EH (cell line): ENCODE measurements around the gene MXRA8.

Source experiments
- DNase-seq: peaks from one replicate; pipeline ENCODE4 v3.0.0-alpha.2; 2015; ENCODE audit warnings: low read depth

Gene MXRA8

DNA sequence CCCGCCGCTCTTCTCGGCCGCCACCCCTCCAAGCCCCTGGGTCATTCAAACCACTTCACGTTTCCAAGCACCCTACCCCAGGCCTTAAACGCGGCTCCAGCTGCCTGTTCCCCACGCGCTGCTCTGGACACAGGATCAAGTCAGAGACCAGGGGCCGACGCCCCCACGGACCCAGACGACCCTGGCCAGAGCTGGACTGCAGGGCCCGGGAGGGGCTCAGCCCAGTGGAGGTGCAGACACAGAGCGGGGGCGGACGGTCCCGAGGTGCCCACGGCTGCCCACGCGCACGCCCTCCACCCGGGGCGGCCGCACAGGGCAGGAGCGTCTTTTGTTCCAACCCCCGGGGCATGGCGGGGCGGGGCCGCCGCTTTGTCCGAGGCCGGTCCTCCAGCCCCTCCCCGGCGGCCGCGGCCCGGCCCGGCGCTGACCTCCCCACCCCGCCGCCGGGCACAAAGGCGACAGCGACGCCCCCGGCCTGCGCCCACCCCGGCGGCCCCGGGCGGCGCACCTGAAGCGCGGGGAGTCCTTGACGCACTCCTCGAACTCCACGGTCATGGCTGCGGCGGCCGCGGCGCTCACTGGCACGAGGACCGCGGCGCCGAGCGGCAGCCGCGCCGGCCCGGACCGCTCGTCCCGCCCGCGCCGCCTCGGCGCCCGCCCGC is 51.0 kb downstream of the MXRA8 start:
- peak; percentile 46 for DNase-seq

DNA sequence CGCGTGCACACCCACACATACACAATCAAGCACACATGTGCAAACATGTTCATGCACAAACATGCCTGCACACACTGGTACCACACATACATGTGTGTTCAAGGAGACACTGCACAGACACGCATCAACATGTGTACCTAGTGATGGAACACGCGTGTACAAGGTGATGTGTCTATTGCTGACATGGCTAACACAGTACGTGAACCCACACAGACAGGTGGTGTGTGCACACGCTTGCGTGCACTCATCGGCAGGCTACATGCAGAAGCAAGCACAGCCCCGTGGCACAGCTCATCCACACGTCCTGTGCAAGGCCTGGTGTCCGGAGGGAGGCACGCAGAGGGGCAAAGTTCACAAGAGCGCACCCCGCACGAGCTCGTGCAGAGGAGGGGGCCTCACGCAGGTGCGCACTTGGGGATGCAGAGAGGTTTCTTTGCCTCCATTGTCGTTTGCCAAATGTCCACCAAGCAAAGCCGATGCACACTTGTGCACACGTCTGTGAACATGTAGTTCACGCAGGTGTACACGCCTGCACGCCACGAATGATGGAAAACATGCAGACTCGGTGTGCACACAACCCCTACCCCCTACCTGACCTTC is 51.6 kb downstream of the MXRA8 start:
- DNase-seq = no peak

DNA sequence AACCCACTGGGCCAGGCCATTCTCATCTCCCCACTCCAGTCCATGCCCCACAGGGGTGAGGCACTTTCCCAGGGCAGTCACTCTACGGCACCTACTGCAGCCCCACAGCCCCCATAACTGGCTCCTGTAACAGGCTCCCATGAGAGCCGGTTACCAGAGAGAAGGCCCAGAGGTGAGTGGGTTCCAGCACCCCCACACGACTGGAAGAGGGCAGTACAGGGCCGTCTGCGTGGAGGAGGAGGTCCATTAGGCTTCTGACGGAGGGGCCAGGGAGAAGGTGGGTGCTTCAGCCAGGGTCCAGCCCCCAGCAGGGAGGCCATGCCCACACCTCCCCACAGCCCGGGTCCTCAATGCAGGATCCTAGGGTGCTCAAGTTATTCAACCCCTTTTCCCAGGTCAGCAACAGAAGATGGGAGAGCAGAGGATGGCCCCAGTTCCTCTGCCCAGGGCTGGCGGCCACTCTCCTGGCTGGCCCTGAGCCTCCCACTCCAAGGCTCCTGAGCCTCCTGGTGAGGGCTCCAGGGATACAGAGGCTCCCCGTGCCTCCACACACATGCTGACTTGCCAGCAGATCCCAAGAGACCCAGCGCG is 52.2 kb downstream of the MXRA8 start:
- peak; percentile 52 for DNase-seq

DNA sequence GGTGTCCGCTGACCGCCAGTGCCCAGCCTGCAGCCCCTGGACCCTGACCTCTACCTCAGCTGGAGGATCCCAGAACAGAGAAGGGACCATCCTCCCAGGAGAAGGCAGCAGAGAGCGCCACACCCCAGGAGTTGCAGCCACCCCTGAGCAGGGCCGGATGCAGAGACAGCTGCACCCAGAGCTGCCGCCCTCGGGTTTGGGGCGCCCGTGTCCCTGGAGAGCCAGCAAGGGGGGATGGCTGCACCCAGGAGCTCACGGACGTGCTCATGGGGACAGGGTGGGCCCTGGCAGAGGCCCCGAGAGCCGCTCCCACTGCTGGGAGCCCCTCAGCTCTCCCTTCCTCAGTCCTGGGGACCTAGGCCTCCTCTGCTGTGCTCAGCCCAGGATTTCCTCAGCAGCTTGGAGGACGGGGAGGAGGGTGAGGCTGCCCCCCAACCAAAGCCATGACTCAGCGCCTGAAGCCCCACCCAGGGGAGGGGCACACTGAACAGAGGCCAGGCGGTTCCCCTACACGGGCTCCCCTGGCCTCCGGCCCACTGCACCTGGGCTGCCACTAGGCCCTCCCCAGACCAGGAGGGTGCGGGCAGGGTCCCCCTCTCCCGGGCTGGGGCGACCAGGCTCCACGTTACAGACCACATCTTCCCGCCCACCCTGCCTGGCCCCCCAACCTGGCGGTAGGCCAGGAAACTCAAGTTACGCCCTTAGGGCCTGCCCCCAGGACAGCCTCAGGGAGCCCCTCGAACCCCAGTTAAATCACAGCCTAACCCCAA is 52.9 kb downstream of the MXRA8 start:
- peak; percentile 85 for DNase-seq

DNA sequence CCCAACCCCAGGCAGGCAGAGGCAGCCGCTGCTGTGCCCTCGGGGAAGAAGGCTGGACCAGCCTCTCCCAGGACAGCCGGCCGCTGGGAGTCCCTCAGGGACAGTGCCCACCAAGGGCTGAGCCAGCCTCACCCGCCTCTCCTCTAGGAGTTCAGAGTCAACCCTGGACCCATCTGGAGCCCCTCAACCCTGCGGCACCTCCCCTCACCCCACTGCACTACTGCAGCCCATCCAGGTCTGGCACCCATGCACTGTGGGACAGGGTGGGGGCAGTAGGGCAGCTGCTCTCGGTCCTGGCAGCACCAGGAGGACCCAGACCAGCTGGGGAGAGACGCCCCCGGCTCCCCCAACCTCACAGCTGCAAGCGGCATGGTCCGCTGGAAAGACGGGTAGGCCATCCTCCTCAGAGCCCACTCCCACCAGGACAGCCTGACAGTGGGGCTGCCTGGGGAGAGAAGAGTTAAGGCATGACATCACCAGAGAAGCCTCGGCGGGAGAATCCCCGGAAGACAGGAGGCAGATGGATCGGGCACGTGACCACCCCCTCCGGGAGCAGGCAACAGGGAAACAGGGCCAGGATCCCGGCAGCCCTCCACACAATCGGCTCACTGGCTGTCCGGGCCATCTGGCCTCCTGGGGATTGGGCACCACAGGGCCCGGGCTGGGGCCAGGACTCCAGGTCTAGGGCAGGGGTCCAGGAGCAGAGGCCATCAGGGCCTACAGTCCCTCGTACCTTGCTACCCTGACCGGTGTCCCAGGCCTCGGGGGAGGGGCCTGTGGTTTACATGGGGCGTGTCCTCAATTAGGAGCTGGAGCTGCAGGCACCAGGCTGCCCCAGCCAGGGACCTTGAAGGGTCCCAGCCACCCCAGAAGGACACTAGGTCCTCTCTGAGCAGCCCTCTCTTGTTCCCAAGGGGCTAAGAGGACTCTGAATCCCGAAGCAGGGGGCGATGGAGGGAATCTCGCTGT is 53.7 kb downstream of the MXRA8 start:
- DNase-seq = peak; percentile 90

DNA sequence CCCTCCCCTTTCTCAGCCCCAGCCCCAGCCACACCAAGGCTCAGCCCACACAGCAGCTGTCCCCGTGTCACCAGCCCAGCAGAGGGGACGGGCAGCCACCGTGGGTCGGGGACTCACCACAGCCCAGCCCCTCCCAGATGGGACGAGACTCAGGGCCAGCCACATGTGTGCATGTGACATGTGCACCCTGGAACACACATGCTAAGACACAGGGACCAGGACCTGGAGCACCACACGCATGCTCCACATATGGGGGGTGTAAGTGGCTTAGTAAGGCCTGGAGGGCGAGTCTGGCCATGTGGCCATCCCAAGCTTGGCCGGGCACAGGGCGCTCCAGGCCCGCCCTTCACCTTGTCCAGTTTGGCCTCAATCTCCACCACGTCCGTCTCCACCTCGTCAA is 54.6 kb downstream of the MXRA8 start:
- DNase-seq = no peak

DNA sequence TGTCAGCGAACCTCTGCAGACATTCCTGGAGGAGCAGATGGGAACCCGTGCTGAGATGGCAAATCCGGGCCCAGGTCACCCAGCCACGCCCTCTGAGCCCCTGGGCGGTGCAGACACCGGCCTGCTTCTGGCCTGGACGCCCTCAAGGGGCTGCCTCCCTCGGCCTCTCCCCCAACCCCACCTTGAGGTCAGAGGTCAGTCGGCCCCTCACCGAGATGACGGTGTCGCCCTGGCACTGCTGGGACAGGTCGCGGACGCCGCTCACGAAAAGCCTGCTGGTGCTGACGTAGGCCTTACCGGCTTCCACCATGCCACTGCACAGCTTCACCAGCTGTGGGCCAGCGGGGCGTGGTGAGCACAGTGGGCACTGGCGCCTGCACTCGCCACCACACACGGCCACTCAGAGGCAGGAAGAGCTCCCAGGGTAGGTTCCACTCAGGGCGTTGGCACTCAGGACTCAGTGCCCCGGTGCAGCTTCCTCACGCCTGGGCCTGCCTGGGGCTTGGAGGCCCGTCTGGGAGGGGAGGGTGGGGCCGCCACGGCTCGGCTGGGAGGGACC is 55.3 kb downstream of the MXRA8 start:
- DNase-seq = no peak
